Astrocyte (in vitro differentiated cells and primary cell): ENCODE measurements around the gene PNLIP.

Experiments
- EZH2 ChIP-seq: IDR thresholded peaks from 2 replicates; pipeline ENCODE4 v1.6.1; 2012; ENCODE audit warnings: mild to moderate bottlenecking, low read length, inconsistent platforms; ENCODE audit not compliant: insufficient read depth
- TF ChIP-seq, protein P1 (sequence below): IDR thresholded peaks from 2 replicates; pipeline ENCODE4 v1.5.1; 2011; ENCODE audit warnings: low read depth, mild to moderate bottlenecking, inconsistent platforms, low read length, moderate library complexity; ENCODE audit not compliant: insufficient read depth

GRCh38 chr10:116526219-116526618 is 19.5 kb upstream of the PNLIP start:
- TF ChIP-seq, protein P1, sequence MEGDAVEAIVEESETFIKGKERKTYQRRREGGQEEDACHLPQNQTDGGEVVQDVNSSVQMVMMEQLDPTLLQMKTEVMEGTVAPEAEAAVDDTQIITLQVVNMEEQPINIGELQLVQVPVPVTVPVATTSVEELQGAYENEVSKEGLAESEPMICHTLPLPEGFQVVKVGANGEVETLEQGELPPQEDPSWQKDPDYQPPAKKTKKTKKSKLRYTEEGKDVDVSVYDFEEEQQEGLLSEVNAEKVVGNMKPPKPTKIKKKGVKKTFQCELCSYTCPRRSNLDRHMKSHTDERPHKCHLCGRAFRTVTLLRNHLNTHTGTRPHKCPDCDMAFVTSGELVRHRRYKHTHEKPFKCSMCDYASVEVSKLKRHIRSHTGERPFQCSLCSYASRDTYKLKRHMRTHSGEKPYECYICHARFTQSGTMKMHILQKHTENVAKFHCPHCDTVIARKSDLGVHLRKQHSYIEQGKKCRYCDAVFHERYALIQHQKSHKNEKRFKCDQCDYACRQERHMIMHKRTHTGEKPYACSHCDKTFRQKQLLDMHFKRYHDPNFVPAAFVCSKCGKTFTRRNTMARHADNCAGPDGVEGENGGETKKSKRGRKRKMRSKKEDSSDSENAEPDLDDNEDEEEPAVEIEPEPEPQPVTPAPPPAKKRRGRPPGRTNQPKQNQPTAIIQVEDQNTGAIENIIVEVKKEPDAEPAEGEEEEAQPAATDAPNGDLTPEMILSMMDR = no peak
- TF ChIP-seq EZH2 = no peak
